Measurements from ENCODE around the gene STXBP5.

STXBP5 gene

DNA sequence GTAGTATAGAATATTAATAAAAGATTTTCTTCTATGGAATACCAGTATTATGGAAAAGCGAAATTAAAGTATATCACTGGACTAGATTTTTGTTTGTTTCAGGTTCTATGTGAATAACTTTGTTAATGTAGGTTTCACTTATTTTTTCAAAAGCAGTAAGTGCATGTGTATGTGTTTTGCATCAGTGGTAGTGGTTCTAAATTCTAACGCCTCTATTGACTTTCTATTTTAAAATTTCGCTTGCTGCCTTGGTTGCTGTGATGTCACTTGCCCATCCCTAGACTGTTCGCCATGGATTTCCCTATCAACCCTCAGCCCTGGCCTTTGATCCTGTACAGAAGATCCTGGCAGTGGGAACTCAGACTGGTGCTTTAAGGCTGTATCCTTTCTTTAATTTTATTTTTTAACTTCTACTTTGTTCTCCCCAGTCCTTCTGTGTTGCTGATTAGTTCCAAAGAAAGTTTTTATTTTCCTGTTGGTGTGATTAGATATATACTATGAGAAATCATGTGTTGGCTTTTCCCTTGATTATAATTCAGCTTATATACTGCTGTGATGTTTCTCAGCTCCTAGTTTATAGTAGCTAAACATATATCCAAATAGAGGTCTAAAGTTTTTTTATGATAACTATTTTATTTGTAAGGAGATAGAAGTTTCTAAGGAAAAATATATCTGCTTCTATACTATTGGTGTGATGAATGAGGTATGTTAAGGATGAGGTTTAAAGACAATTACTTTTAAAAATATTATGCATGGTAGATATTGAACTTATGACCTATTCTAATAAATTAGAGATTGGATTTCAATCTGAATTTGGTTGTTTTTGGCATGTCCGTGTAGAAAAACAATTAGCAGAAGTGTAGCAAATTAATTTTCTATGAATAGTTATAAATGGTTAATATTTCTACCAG, 1.7 kb downstream of the STXBP5 start:
- Histone ChIP-seq H3K9me2 (replicated peaks; ENCODE audit: control insufficient read depth, low read length) (no peaks in the 10 kb centered on the region), H4K20me1 (ENCODE audit: control insufficient read depth, insufficient read depth, low read depth, low read length) (0 out of 2 replicates have a peak, but pooled peaks cover 2% of the 10 kb centered on the region), H3K79me2 (ENCODE audit: control insufficient read depth, low read length) (peaks cover 48% of the 10 kb centered on the region), H3F3A (ENCODE audit: control insufficient read depth, insufficient read depth) (0 out of 2 replicates have a peak, but pooled peaks cover 2% of the 10 kb centered on the region), H3K4me1 (ENCODE audit: control insufficient read depth, low read length) (peaks cover 15% of the 10 kb centered on the region), H3K36me3 (ENCODE audit: control insufficient read depth, low read length) (peaks cover 6% of the 10 kb centered on the region; the same call in 1 of the 2 replicates), H3K27me3 (ENCODE audit: control insufficient read depth, low read length) (no peaks in the 10 kb centered on the region), H3K4me2 (ENCODE audit: low read length) (peak overlapping the region; percentile 84), H3K4me3 (ENCODE audit: low read length) (peak overlapping the region; percentile 98), H3K27ac (ENCODE audit: low read depth, low read length) (no peak overlapping the region), H3K9me3 (ENCODE audit: control insufficient read depth, insufficient read depth, low read length) (no peaks in the 10 kb centered on the region)
- no peak for TF ChIP-seq EZH2phosphoT487 (IDR thresholded peaks at IDR 0.05; ENCODE audit: borderline replicate concordance, low read length)
- no peak for TF ChIP-seq CTCF (IDR thresholded peaks at IDR 0.05; ENCODE audit: low read depth, low read length, poor library complexity, severe bottlenecking)

DNA sequence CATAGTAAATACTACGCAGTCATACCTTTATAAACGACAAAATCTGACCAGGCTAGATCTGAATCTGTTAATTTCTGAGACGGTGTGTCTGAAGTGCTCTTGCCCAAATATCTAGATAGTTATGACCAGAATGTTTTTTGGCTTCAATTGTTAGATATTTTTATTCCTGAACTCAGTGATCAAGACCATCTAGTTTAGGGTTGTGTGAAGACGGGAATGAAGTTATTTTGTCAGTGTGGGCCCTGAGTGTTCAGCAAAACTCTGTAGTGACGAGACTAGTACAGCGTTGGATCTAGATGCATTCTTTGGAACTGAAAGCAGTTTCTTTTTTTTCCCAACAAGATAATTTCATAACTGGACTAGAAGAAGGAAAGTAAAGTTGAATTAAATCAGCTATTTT, 3.1 kb downstream of the STXBP5 start:
- Histone ChIP-seq H3K27me3 (ENCODE audit: control insufficient read depth, low read length) (no peaks in the 10 kb centered on the region), H3K79me2 (ENCODE audit: control insufficient read depth, low read length) (peaks cover 57% of the 10 kb centered on the region), H3K4me2 (ENCODE audit: low read length) (no peak overlapping the region), H3F3A (ENCODE audit: control insufficient read depth, insufficient read depth) (0 out of 2 replicates have a peak, but pooled peaks cover 2% of the 10 kb centered on the region), H4K20me1 (ENCODE audit: control insufficient read depth, insufficient read depth, low read depth, low read length) (0 out of 2 replicates have a peak, but pooled peaks cover 2% of the 10 kb centered on the region), H3K4me1 (ENCODE audit: control insufficient read depth, low read length) (peaks cover 6% of the 10 kb centered on the region), H3K4me3 (ENCODE audit: low read length) (no peak overlapping the region), H3K36me3 (ENCODE audit: control insufficient read depth, low read length) (peaks cover 11% of the 10 kb centered on the region; the same call in 1 of the 2 replicates), H3K9me3 (ENCODE audit: control insufficient read depth, insufficient read depth, low read length) (no peaks in the 10 kb centered on the region), H3K27ac (ENCODE audit: low read depth, low read length) (no peak overlapping the region), H3K9me2 (replicated peaks; ENCODE audit: control insufficient read depth, low read length) (no peaks in the 10 kb centered on the region)
- TF ChIP-seq EZH2phosphoT487 (IDR thresholded peaks at IDR 0.05; ENCODE audit: borderline replicate concordance, low read length): no peak
- no peak for TF ChIP-seq CTCF (IDR thresholded peaks at IDR 0.05; ENCODE audit: low read depth, low read length, poor library complexity, severe bottlenecking)

- H3K4me3 ChIP-seq (ENCODE audit: low read length): no peak overlapping the region
- H3K27me3 ChIP-seq (ENCODE audit: control insufficient read depth, low read length): no peaks in the 10 kb centered on the region
- H4K20me1 ChIP-seq (ENCODE audit: control insufficient read depth, insufficient read depth, low read depth, low read length): 0 out of 2 replicates have a peak, but pooled peaks cover 2% of the 10 kb centered on the region
- H3K9me2 ChIP-seq (replicated peaks; ENCODE audit: control insufficient read depth, low read length): no peaks in the 10 kb centered on the region
- H3K4me2 ChIP-seq (ENCODE audit: low read length): no peak overlapping the region
- H3K4me1 ChIP-seq (ENCODE audit: control insufficient read depth, low read length): peaks cover 6% of the 10 kb centered on the region
- peaks cover 12% of the 10 kb centered on the region; the same call in 1 of the 2 replicates for H3K36me3 ChIP-seq (ENCODE audit: control insufficient read depth, low read length)
- H3K27ac ChIP-seq (ENCODE audit: low read depth, low read length): no peak overlapping the region
- peaks cover 59% of the 10 kb centered on the region for H3K79me2 ChIP-seq (ENCODE audit: control insufficient read depth, low read length)
- no peaks in the 10 kb centered on the region for H3K9me3 ChIP-seq (ENCODE audit: control insufficient read depth, insufficient read depth, low read length)
- TF ChIP-seq EZH2phosphoT487 (IDR thresholded peaks at IDR 0.05; ENCODE audit: borderline replicate concordance, low read length) (no peak), CTCF (IDR thresholded peaks at IDR 0.05; ENCODE audit: low read depth, low read length, poor library complexity, severe bottlenecking) (no peak)
- 0 out of 2 replicates have a peak, but pooled peaks cover 2% of the 10 kb centered on the region for H3F3A ChIP-seq (ENCODE audit: control insufficient read depth, insufficient read depth)
These were observed 3.9 kb downstream of the STXBP5 start for GRCh38 chr6:147207837-147208754.

Data from DOHH2 (cell line).